ENCODE data around the gene BSND. TPM values are rescaled to one million over a fixed set of nuclear protein-coding genes. Genes with fewer than 3 reads are reported as not detected.
A peak's percentile ranks its signal among the peaks of the same experiment; 100 is the strongest.

Gene BSND
- total RNA-seq, 4 donors from 2014 or later = not detected

- Histone ChIP-seq H3K27me3 (no peaks in the 10 kb centered on the region), H3K4me3 (no peak overlapping the region), H3K36me3 (no peaks in the 10 kb centered on the region), H3K4me1 (peaks cover 0 to 43% (median 9%) of the 10 kb centered on the region in 3 donors), H3K27ac (peak overlapping the region in 1 of 4 donors; percentile 74), H3K9me3 (no peaks in the 10 kb centered on the region)
- DNase-seq = no peak
- no peak for TF ChIP-seq CTCF (IDR thresholded peaks at IDR 0.05)
- no peak for TF ChIP-seq POLR2A (IDR thresholded peaks at IDR 0.05)
- intact Hi-C loops (cut with DNase I) = no loop called here
- WGBS, 2 donors = 85 to 93% methylated on average over 1 of the region's 1 CpG
Observed at GRCh38 chr1:54969879-54970278, 28.9 kb upstream of the BSND start.

GRCh38 chr1:54970901-54971300 lies 27.8 kb upstream of the BSND start:
- 32 to 35% methylated on average over 5 of the region's 5 CpGs for WGBS, 2 donors
- Histone ChIP-seq H3K4me3 (no peak overlapping the region), H3K36me3 (no peaks in the 10 kb centered on the region), H3K27me3 (no peaks in the 10 kb centered on the region), H3K4me1 (peaks cover 0 to 46% (median 9%) of the 10 kb centered on the region in 3 donors), H3K27ac (peak overlapping the region in 3 of 4 donors; percentile 25 to 74 (median 66)), H3K9me3 (no peaks in the 10 kb centered on the region)
- no peak for DNase-seq
- intact Hi-C loops (cut with DNase I) = no loop called here
- TF ChIP-seq CTCF (IDR thresholded peaks at IDR 0.05) (no peak), POLR2A (IDR thresholded peaks at IDR 0.05) (no peak)

- TF ChIP-seq CTCF (IDR thresholded peaks at IDR 0.05) (no peak), POLR2A (IDR thresholded peaks at IDR 0.05) (no peak)
- H3K4me3 ChIP-seq = no peak overlapping the region
- no peaks in the 10 kb centered on the region for H3K9me3 ChIP-seq
- no peaks in the 10 kb centered on the region for H3K27me3 ChIP-seq
- H3K27ac ChIP-seq = peak overlapping the region in 3 of 4 donors; percentile 25 to 74 (median 66)
- DNase-seq = no peak
- intact Hi-C loops (cut with DNase I) = no loop called here
- H3K36me3 ChIP-seq = no peaks in the 10 kb centered on the region
- H3K4me1 ChIP-seq = peaks cover 0 to 46% (median 11%) of the 10 kb centered on the region in 3 donors
- 31 to 45% methylated on average over 7 of the region's 7 CpGs for WGBS, 2 donors
Observed at GRCh38 chr1:54971317-54971791, 27.4 kb upstream of the BSND start.

DNA sequence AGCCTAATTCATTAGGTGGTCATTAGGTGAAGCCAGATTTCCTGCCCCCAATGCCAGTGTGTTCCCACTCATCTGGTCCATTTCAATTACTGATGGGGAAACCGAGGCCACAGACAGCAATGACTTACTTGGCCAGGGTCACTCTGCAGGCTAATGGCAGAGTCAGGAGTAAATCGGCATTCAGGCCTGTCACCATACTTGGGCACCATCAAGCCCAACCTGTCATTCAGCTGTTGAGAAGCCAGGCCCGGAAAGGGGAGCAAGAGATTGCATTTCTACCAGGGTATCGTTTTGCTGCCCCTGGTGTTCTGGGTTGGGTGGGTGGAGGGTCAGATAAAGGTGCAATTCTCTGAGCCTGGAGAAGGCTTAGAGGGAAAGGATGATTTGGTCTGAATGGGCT lies 26.3 kb upstream of the BSND start:
- Histone ChIP-seq H3K27me3 (no peaks in the 10 kb centered on the region), H3K36me3 (no peaks in the 10 kb centered on the region), H3K4me3 (no peak overlapping the region), H3K9me3 (no peaks in the 10 kb centered on the region), H3K4me1 (peaks cover 3 to 56% (median 11%) of the 10 kb centered on the region in 3 donors), H3K27ac (peak overlapping the region; percentile 8 to 75 (median 56))
- TF ChIP-seq CTCF (IDR thresholded peaks at IDR 0.05) (no peak), POLR2A (IDR thresholded peaks at IDR 0.05) (no peak)
- intact Hi-C loops (cut with DNase I) = no loop called here
- DNase-seq = no peak
- 82 to 92% methylated on average over 4 of the region's 4 CpGs for WGBS, 2 donors

DNA sequence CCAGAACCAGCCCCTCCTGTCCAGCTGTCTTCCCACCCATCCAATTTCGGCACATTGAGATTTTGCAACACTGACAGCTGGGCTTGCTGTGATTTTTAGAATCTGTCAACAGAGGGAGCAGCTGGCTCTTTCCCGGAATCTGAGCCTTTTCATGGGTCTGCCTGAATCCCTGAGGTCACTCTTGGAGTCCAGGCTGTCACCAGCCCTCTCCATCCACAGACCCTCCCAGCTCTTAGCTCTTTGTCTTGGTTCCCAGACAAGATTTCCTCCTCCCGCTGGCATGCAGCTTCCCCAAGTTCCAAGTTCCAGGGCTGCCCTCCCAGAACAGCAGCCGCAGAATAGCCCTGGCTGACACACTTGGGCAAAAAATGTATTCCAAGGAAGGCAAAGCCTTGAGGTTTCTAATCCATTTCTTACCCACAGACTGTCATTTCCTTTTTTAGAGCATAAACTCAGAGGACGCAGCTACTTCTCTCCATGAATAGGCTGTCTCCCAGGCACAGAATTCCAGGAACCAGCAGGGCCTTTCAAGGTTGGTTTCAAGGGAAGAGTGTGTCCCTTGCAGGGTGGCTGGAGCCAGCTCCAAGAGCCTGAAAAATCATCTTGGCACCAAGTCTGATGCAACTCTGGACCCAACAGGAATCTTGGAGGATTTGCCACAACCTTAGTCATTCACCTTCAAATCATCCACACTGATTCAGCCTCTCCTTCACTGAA lies 25.4 kb upstream of the BSND start:
- no peak overlapping the region for H3K4me3 ChIP-seq
- no peaks in the 10 kb centered on the region for H3K27me3 ChIP-seq
- 34 to 41% methylated on average over 5 of the region's 5 CpGs for WGBS, 2 donors
- DNase-seq = no peak
- intact Hi-C loops (cut with DNase I) = no loop called here
- no peaks in the 10 kb centered on the region for H3K36me3 ChIP-seq
- no peaks in the 10 kb centered on the region for H3K9me3 ChIP-seq
- peaks cover 3 to 57% (median 11%) of the 10 kb centered on the region in 3 donors for H3K4me1 ChIP-seq
- H3K27ac ChIP-seq = peak overlapping the region; percentile 8 to 75 (median 56)
- no peak for TF ChIP-seq POLR2A (IDR thresholded peaks at IDR 0.05)
- peak in 3 of 6 experiments; percentile 7 to 27 (median 16) for TF ChIP-seq CTCF (IDR thresholded peaks at IDR 0.05)

All from esophagus squamous epithelium (tissue), 5 donors.